Effector memory CD4-positive, alpha-beta T cell (primary cell): ENCODE results near the gene XKR8.

ENCODE experiments used
- DNase-seq, 3 donors: peaks; one replicate each; pipeline ENCODE4 v3.0.0-alpha.2; 2020
- H3K27ac ChIP-seq: 2 replicates; pipeline ENCODE4 v1.7.0; 2013; ENCODE audit warnings: mild to moderate bottlenecking, low read length, moderate library complexity; ENCODE audit not compliant: insufficient read depth, poor library complexity, severe bottlenecking
- H3K27me3 ChIP-seq: replicated peaks from 2 replicates; pipeline ENCODE4 v1.7.0; 2013; ENCODE audit warnings: mild to moderate bottlenecking, low read length; ENCODE audit not compliant: insufficient read depth, control insufficient read depth, poor library complexity, severe bottlenecking
- H3K36me3 ChIP-seq: 2 replicates; pipeline ENCODE4 v1.7.0; 2013; ENCODE audit warnings: mild to moderate bottlenecking, low read length, moderate library complexity; ENCODE audit not compliant: control insufficient read depth, insufficient read depth
- H3K4me1 ChIP-seq: 2 replicates; pipeline ENCODE4 v1.7.0; 2013; ENCODE audit warnings: low read length, mild to moderate bottlenecking; ENCODE audit not compliant: control insufficient read depth, insufficient read depth, poor library complexity, severe bottlenecking
- H3K4me3 ChIP-seq: 2 replicates; pipeline ENCODE4 v1.7.0; 2013; ENCODE audit warnings: low read length, low read depth, mild to moderate bottlenecking; ENCODE audit not compliant: insufficient read depth, poor library complexity, severe bottlenecking
- H3K9me3 ChIP-seq: 2 replicates; pipeline ENCODE4 v1.7.0; 2013; ENCODE audit warnings: mild to moderate bottlenecking, low read length, moderate library complexity; ENCODE audit not compliant: control insufficient read depth

Gene XKR8

GRCh38 chr1:27936370-27936769 is 23.4 kb upstream of the XKR8 start:
- no peak for DNase-seq
- no peak overlapping the region for H3K27ac ChIP-seq
- H3K9me3 ChIP-seq, result no peaks in the 10 kb centered on the region
- H3K36me3 ChIP-seq, result no peaks in the 10 kb centered on the region
- H3K4me3 ChIP-seq, result no peak overlapping the region
- H3K4me1 ChIP-seq, result peaks cover 10% of the 10 kb centered on the region
- H3K27me3 ChIP-seq, result no peaks in the 10 kb centered on the region

DNA sequence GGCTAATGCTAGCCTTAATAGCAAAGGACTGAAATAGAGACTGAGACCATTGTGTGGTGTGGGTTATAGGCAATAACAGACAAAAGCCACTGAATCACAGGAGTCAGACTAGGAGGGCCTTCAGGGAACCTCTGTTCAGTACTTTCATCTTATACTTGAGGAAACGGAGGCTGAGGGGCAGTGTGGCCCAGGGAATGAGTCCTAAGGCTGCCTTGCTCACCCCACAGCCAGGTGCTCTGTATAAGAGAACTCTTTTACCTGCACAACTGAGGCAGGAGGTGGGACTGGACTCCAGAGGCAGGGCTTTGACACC is 22.3 kb upstream of the XKR8 start:
- Histone ChIP-seq H3K27ac (no peak overlapping the region), H3K36me3 (no peaks in the 10 kb centered on the region), H3K9me3 (no peaks in the 10 kb centered on the region), H3K4me3 (no peak overlapping the region), H3K27me3 (no peaks in the 10 kb centered on the region), H3K4me1 (peaks cover 10% of the 10 kb centered on the region)
- no peak for DNase-seq

DNA sequence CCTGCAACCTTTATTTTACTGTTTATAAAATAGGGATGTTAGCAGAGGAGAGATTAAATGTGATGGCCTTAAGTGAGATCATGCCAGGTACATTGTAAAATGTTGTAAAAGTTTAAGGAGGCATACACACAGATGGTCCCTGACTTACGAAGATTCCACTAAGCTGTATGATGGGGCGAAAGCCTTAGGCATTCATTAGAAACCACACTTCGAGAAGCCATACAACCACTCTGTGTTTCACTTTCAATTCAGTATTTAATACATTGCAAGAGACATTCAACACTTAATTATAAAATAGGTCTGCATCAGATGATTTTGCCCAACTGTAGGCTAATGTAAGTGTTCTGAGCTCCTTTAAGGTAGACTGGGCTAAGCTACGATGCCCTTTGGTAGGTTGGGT is 21.3 kb upstream of the XKR8 start:
- peaks cover 16% of the 10 kb centered on the region for H3K4me1 ChIP-seq
- H3K4me3 ChIP-seq, result no peak overlapping the region
- H3K36me3 ChIP-seq, result no peaks in the 10 kb centered on the region
- no peaks in the 10 kb centered on the region for H3K27me3 ChIP-seq
- no peak overlapping the region for H3K27ac ChIP-seq
- no peak for DNase-seq
- no peaks in the 10 kb centered on the region for H3K9me3 ChIP-seq

DNA sequence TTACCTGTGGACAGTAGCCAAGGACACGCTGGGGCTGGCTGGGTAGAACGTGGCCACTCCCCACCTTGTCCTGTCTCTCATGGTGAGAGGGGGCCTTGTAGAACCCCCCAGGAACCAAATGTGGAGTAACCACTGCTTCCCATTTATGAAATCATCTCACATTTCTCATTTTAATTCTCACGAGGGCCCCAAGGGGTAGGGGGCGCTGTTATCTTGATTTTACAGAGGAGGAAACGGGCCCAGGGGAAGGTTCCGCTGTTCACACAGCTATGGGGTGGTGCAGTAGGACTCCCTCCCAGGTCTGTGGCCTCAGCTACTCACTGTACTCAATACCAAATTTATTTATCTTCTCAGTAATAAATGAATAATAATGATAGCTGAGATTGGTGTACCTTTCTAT is 19.5 kb upstream of the XKR8 start:
- Histone ChIP-seq H3K4me1 (peaks cover 23% of the 10 kb centered on the region), H3K36me3 (no peaks in the 10 kb centered on the region), H3K4me3 (no peak overlapping the region), H3K27me3 (no peaks in the 10 kb centered on the region), H3K9me3 (no peaks in the 10 kb centered on the region), H3K27ac (no peak overlapping the region)
- peak; percentile 29 to 58 (median 50) for DNase-seq

DNA sequence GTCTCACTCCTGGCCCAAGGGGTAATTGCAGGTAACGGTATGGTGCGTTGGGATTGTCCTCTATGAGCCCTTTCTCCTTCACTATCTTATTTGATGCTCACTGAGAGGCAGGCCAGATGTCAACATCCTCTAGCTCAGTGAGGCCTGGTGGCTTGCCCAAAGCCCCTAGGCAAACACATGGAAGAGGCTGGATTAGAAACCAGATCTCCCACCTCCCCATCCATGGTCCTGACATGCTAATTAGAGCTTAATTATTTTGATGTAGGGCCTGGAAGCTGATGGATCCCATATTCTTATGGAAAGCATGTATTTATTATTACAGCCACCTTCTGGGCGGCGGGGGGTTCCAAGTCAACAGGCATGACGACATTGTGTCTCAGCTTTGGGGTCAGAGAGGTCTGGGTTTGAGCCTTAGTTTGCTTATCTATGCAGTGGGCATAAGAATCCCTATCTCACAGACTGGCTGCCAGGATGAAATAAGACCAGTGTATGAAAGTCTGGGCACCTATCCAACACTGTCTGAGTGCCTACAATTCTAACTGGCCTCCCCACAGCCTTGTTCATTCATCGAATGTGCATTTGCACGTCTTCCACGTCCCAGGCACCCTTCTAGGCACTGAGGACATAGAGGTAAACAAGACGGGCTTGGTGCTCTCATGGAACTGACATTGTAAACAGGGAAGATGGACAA is 18.8 kb upstream of the XKR8 start:
- H3K27ac ChIP-seq, result no peak overlapping the region
- no peaks in the 10 kb centered on the region for H3K36me3 ChIP-seq
- peaks cover 23% of the 10 kb centered on the region for H3K4me1 ChIP-seq
- H3K4me3 ChIP-seq, result no peak overlapping the region
- DNase-seq, result no peak
- no peaks in the 10 kb centered on the region for H3K9me3 ChIP-seq
- H3K27me3 ChIP-seq, result no peaks in the 10 kb centered on the region

DNA sequence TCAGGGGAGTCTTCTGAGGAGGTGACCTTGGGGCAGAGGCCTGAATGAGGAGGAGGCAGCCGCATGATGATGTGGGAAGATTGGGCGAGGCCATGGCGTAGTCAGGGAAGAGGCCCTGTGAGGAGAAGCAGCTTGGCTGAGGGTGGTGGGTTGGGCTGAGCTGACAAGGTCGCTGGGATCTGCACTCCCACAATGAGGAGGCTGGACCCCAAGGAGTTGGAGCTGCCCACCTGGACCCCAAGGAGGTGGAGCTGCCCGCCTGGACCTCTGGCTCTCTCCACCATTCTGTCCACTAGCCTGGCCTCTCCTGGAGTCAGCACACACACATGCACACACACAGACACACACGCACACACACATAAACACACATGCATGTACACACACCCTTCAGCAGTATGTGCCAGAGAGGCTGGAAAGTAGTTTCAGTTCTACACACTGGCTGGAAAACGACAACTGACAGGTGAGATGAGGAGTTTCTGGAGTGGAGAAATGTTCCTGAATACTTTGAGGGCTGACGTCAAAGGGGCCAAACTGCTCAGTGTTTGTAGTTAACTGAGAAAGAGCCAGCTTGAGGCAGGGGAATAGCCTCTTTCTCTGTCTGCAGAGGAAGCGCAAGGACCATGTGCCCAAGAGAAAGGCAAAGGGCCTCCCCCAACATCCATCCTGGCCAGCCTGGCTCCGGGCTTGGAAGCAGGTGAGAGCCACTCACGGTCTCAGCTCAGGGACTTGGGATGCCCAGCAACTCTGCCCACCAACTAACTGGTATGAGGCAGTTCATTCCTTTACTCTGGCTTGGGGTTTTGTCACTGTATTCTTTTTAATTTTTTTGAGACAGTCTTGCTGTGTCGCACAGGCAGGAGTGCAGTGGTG is 17.9 kb upstream of the XKR8 start:
- Histone ChIP-seq H3K27ac (no peak overlapping the region), H3K9me3 (no peaks in the 10 kb centered on the region), H3K36me3 (no peaks in the 10 kb centered on the region), H3K4me3 (no peak overlapping the region), H3K27me3 (no peaks in the 10 kb centered on the region), H3K4me1 (peaks cover 23% of the 10 kb centered on the region)
- DNase-seq, result no peak

DNA sequence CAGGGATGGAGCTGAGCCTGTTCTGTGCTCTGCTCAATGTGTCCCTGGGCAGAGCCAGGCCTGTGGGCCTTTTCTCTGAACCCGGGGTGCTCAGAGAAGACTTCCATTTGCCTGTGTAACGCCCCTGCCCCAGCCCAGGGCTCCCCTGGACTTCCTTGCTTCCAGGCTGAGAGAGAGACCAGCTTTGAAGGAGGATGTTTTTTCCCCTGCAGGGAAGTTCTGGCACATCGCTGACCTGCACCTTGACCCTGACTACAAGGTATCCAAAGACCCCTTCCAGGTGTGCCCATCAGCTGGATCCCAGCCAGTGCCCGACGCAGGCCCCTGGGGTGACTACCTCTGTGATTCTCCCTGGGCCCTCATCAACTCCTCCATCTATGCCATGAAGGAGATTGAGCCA is 14.8 kb upstream of the XKR8 start:
- Histone ChIP-seq H3K9me3 (no peaks in the 10 kb centered on the region), H3K27me3 (no peaks in the 10 kb centered on the region), H3K4me1 (peaks cover 23% of the 10 kb centered on the region), H3K36me3 (no peaks in the 10 kb centered on the region), H3K27ac (no peak overlapping the region), H3K4me3 (no peak overlapping the region)
- no peak for DNase-seq

DNA sequence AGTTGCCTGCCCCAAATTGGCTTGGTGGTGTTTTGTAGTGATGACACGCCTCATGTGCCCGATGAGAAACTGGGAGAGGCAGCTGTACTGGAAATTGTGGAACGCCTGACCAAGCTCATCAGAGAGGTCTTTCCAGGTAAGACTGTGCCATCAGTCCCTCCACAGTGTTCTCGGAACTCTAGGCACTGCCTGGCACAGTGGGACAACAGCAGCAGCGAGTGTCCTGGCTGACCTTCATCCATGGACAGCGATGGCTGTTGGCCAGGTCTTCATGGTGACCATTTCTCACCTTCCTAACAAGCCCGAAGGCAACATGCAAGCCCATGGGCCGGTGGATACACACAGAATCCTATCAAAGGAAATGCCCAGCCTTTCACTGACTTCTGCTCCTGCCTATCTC is 10.7 kb upstream of the XKR8 start:
- DNase-seq, result no peak
- no peaks in the 10 kb centered on the region for H3K9me3 ChIP-seq
- H3K27ac ChIP-seq, result no peak overlapping the region
- H3K4me3 ChIP-seq, result no peak overlapping the region
- H3K36me3 ChIP-seq, result no peaks in the 10 kb centered on the region
- H3K4me1 ChIP-seq, result peaks cover 7% of the 10 kb centered on the region
- H3K27me3 ChIP-seq, result no peaks in the 10 kb centered on the region

GRCh38 chr1:27951396-27951795 is 8.4 kb upstream of the XKR8 start:
- Histone ChIP-seq H3K36me3 (no peaks in the 10 kb centered on the region), H3K9me3 (no peaks in the 10 kb centered on the region), H3K27me3 (no peaks in the 10 kb centered on the region), H3K27ac (no peak overlapping the region), H3K4me1 (no peaks in the 10 kb centered on the region), H3K4me3 (no peak overlapping the region)
- DNase-seq, result no peak

- H3K27me3 ChIP-seq, result no peaks in the 10 kb centered on the region
- no peaks in the 10 kb centered on the region for H3K36me3 ChIP-seq
- H3K27ac ChIP-seq, result no peak overlapping the region
- no peaks in the 10 kb centered on the region for H3K9me3 ChIP-seq
- H3K4me3 ChIP-seq, result no peak overlapping the region
- DNase-seq, result no peak
- H3K4me1 ChIP-seq, result no peaks in the 10 kb centered on the region
Observed at GRCh38 chr1:27952147-27952546, 7.6 kb upstream of the XKR8 start.
